Nephron (organoid): ENCODE data around the gene ACVR1B.

Experiments used
- H3K27ac Mint-ChIP-seq, 3 experiments: 2 replicates each; pipeline ENCODE4 v1.8.0; 2020; ENCODE audit warnings: mixed read lengths in 3 of 3, mild to moderate bottlenecking in 2 of 3, moderate library complexity in 1 of 3
- H3K27me3 Mint-ChIP-seq: 2 replicates; pipeline ENCODE4 v1.8.0; 2021; ENCODE audit warnings: low read depth, mild to moderate bottlenecking, moderate library complexity, mixed read lengths
- H3K36me3 Mint-ChIP-seq: 2 replicates; pipeline ENCODE4 v1.8.0; 2020; ENCODE audit warnings: low read depth, mixed read lengths
- H3K4me1 Mint-ChIP-seq: 2 replicates; pipeline ENCODE4 v1.8.0; 2020; ENCODE audit warnings: mixed read lengths
- H3K4me3 Mint-ChIP-seq, 3 experiments: 2 replicates each; pipeline ENCODE4 v1.8.0; 2020; ENCODE audit warnings: mild to moderate bottlenecking in 3 of 3, mixed read lengths in 3 of 3, moderate library complexity in 2 of 3
- H3K9me3 Mint-ChIP-seq: 2 replicates; pipeline ENCODE4 v1.8.0; 2020; ENCODE audit warnings: mixed read lengths
- CTCF ChIP-seq, 3 experiments: fragments of 200-600 bp; sonication (generic); IDR thresholded peaks; one replicate each; pipeline ENCODE4 v1.5.0; 2021; ENCODE audit warnings: antibody characterized with exemption in 3 of 3; ENCODE audit not compliant: unreplicated experiment in 3 of 3

Gene ACVR1B

GRCh38 chr12:51944608-51945233 is 6.8 kb upstream of the ACVR1B start:
- Mint-ChIP-seq H3K9me3 (peaks cover 34% of the 10 kb centered on the region), H3K4me1 (peaks cover 25% of the 10 kb centered on the region), H3K4me3 (no peak overlapping the region), H3K36me3 (peaks cover 6% of the 10 kb centered on the region), H3K27me3 (peaks cover 19% of the 10 kb centered on the region), H3K27ac (no peak overlapping the region)
- TF ChIP-seq CTCF (IDR thresholded peaks at IDR 0.05; ENCODE audit: unreplicated experiment in 3 of 3): no peak

- Mint-ChIP-seq H3K4me3 (no peak overlapping the region), H3K9me3 (peaks cover 32% of the 10 kb centered on the region), H3K36me3 (peaks cover 6% of the 10 kb centered on the region), H3K27me3 (peaks cover 19% of the 10 kb centered on the region), H3K4me1 (peaks cover 12% of the 10 kb centered on the region), H3K27ac (no peak overlapping the region)
- no peak for TF ChIP-seq CTCF (IDR thresholded peaks at IDR 0.05; ENCODE audit: unreplicated experiment in 3 of 3)
Observed at GRCh38 chr12:51947246-51947996, 4.1 kb upstream of the ACVR1B start.

DNA sequence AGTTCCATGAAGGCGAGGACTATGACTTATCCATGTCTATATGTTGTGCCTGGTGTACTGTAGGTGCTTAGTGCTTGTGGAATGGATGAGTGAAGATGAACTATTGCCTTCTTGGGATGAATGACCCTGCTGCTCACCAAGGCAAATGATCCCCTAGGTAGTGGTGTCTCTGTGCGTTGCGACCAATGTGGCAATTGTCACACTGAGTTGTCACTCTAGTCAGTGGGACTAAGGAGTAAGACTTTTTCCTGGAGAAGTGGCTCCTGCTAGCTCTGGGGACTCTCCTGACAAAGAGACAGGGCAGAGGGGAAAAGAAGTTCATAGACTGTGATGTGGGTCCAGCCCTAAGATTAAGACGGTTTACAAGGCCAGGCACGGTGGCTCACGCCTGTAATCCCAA is 3.4 kb upstream of the ACVR1B start:
- Mint-ChIP-seq H3K27me3 (peaks cover 19% of the 10 kb centered on the region), H3K27ac (no peak overlapping the region), H3K9me3 (peaks cover 27% of the 10 kb centered on the region), H3K4me1 (peaks cover 13% of the 10 kb centered on the region), H3K4me3 (peak overlapping the region in 1 of 3 experiments; percentile 59), H3K36me3 (peaks cover 6% of the 10 kb centered on the region)
- TF ChIP-seq CTCF (IDR thresholded peaks at IDR 0.05; ENCODE audit: unreplicated experiment in 3 of 3): no peak

DNA sequence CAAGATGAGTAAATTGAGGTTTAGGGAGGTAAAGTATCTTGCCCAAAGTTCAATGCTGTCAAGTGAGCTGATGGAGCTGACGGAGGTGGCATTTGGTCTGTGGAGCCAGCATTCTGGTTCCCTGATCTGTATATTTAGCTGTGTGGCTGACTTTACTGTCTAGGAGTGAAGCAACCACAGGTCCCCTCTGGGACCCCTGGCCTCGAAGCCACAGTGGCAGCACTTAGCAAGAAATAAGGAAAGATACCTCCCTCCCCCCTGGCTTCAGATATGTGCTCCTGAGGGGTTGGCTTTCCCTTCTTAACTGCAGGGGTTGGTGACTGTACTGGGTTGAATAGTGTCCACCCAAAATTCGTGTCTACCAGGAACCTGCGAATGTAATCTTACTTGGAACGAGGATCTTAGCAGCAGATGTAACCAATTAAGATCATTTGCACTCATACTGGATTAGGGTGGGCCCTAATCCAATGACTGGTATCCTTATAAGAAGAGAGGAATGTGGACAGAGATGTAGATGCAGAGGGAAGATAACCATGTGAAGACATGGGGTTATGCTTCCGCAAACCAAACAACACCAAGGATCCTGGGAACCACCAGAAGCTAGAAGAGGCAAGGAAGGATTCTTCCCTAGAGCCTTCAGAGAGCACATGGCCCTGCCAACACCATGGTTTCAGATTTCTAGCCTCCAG is 2.0 kb upstream of the ACVR1B start:
- Mint-ChIP-seq H3K9me3 (peaks cover 18% of the 10 kb centered on the region), H3K4me1 (peaks cover 27% of the 10 kb centered on the region), H3K4me3 (peak overlapping the region; percentile 58 to 82 (median 77)), H3K27me3 (peaks cover 19% of the 10 kb centered on the region), H3K27ac (no peak overlapping the region), H3K36me3 (peaks cover 3% of the 10 kb centered on the region)
- no peak for TF ChIP-seq CTCF (IDR thresholded peaks at IDR 0.05; ENCODE audit: unreplicated experiment in 3 of 3)

- peaks cover 40% of the 10 kb centered on the region for H3K4me1 Mint-ChIP-seq
- peak overlapping the region; percentile 93 to 96 (median 95) for H3K4me3 Mint-ChIP-seq
- no peak for TF ChIP-seq CTCF (IDR thresholded peaks at IDR 0.05; ENCODE audit: unreplicated experiment in 3 of 3)
- H3K9me3 Mint-ChIP-seq: peaks cover 10% of the 10 kb centered on the region
- H3K27me3 Mint-ChIP-seq: peaks cover 19% of the 10 kb centered on the region
- peak overlapping the region; percentile 24 to 77 (median 70) for H3K27ac Mint-ChIP-seq
- no peaks in the 10 kb centered on the region for H3K36me3 Mint-ChIP-seq
Observed at GRCh38 chr12:51950682-51951198, 759 bp upstream of the ACVR1B start.
